Measurements from ENCODE around the gene KCTD8.

Gene KCTD8

GRCh38 chr4:44162538-44163270, 285.9 kb downstream of the KCTD8 start:
- no peak for DNase-seq (ENCODE audit: low read depth in 3 of 3)

GRCh38 chr4:44161756-44162155, 286.9 kb downstream of the KCTD8 start:
- DNase-seq (ENCODE audit: low read depth in 3 of 3), result no peak

- no peak for DNase-seq (ENCODE audit: low read depth in 3 of 3)
Measured at GRCh38 chr4:44160776-44161367, 287.7 kb downstream of the KCTD8 start.

- no peak for DNase-seq (ENCODE audit: low read depth in 3 of 3)
Measured at GRCh38 chr4:44159991-44160390, 288.6 kb downstream of the KCTD8 start.

- no peak for DNase-seq (ENCODE audit: low read depth in 3 of 3)
Measured at GRCh38 chr4:44157611-44158277, 290.9 kb downstream of the KCTD8 start.

- no peak for DNase-seq (ENCODE audit: low read depth in 3 of 3)
Measured at GRCh38 chr4:44150091-44150576, 298.5 kb downstream of the KCTD8 start.

- no peak for DNase-seq (ENCODE audit: low read depth in 3 of 3)
Measured at GRCh38 chr4:44149282-44149681, 299.3 kb downstream of the KCTD8 start.

- no peak for DNase-seq (ENCODE audit: low read depth in 3 of 3)
Measured at GRCh38 chr4:44147571-44148075, 301.0 kb downstream of the KCTD8 start.

- DNase-seq (ENCODE audit: low read depth in 3 of 3), result no peak
Measured at GRCh38 chr4:44146516-44146915, 302.1 kb downstream of the KCTD8 start.

GRCh38 chr4:44145868-44146267, 302.7 kb downstream of the KCTD8 start:
- no peak for DNase-seq (ENCODE audit: low read depth in 3 of 3)

GRCh38 chr4:44132526-44132925, 316.1 kb downstream of the KCTD8 start:
- no peak for DNase-seq (ENCODE audit: low read depth in 3 of 3)
